ENCODE data around the gene MIPOL1.
"Not testable (repeated sequence)": the region's sequence is repeated elsewhere in the genome, so short reads cannot be mapped to it uniquely, and the experiment has no call there.

MIPOL1 gene

DNA sequence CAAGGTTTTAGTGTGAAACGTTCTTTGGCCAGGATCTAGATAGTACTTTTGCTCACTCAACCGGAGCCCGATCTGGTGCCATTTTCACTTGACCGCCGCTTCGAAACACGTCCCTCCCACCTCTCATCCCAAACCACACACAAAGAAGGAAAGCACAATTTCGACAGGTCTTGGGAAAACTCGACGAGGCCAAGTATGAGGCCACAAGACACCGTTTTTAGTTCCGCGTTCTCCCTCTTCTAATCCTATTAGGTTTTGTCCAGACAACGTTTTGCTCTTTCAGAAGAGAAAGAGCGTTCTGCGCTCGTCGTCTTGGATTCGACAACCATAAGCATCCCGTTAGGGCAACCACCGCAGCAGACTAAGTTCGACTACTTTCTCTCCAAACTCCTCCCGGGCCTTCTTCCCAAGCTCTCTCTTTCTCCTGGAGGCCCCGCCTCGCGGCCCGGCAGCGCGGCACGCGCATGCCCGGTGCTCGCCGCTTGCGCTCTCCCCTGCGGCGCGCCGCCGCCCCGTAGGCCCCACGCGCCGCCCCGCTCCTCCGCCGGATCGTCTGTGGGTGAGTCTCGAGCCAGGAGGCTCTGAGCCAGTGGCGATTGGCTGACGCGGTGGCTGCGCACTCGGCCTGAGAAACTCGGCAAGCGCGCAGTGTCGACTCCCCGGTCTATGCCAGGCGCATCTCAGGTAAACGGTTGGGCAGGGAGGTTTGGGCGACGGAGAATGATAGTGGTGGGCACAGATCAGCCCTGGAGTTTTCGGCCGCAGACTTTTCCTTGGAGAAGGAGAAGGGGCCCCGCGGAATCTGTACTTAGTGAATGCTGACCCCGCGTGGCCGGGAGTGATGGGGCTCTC, at the start of gene MIPOL1:
Gene MIPOL1 (plus strand): TSS at position 517 of the 852 bp plus-strand sequence. CDS start 49,952 bp downstream, outside the sequence.
- DNase-seq: peak; percentile 12

- no peak for DNase-seq
Observed at GRCh38 chr14:37150414-37150813, 47.3 kb upstream of the MIPOL1 start.

DNA sequence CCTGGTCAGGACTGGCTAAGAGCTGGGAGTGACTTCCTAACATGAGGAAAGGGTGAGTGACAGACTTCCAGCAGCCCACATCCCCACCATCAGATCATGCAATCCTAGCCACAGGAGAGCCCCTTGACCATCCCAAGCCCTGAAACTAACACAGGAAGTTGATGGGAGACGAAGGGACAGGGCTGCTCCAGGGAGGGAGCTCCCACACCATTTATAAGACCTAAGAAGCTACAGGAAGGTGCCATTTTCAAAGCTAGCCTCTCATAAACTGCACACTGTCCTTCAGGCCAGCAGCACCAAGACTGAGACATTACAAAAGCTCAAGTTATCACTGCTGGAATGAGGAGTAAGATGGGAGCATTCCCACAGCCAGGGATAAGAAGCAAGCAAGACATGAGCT, 44.7 kb upstream of the MIPOL1 start:
- DNase-seq: no peak

- DNase-seq: no peak
Observed at GRCh38 chr14:37153483-37153882, 44.3 kb upstream of the MIPOL1 start.

GRCh38 chr14:37157987-37158386, 39.8 kb upstream of the MIPOL1 start:
- DNase-seq: no peak

- DNase-seq: not testable (repeated sequence)
Observed at GRCh38 chr14:37162307-37162706, 35.4 kb upstream of the MIPOL1 start.

DNA sequence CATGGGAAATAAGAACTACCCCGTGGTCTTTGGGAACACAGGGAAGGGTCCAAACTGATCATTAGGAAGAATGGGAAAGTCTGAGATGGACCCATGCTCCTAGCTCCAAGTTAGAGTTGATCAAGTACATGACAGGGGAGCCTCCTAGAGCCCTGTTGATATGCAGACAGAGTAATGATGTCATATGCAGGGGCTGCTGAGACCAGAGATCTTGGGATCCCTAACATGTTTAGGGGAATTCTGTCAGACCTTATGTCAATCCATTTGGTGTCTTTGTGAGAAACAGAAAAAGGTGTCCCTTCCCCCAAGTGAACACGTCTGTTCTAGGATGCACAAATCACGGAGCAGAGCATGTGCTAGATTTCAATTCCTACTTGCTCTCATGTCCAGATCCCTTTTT, 31.9 kb upstream of the MIPOL1 start:
- DNase-seq: no peak

DNA sequence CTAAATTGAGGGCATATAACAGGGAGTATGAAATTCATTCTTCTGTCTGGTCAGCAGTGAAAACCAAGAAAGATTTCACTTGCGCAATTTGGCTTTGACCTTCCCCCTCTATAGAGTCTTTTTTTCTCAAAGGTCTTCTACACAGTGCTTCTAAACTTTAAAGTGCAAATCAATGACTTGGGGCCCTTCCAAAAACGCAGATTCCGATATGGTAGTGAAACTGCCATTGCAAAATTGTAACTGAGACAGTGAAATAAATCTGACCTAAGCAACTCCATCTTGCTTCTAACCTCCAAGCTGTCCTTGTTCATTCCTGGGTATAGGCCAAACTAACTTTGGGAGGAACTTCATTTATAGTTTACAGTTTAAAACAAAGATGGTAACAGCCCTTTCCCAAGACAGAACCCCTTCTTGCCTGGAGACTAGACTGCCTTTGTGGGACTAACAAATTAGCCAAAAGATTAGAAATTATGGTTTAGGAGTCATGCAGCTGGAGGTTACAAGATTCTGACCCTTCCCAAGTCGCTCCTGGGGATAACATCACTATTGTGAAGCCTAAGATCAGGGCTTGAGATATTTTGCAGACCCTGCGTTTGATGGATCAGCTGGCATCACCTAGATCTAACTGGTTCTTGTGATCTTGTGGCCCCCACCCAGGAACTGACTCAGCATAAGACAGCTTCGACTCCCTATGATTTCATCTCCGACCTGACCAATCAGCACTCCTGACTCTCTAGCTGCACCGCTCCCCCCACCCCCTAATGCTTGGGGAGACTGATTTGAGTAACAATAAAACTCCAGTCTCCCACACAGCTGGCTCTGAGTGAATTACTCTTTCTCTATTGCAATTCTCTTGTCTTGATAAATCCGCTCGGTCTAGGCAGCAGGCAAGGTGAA, 30.3 kb upstream of the MIPOL1 start:
- no peak for DNase-seq

DNA sequence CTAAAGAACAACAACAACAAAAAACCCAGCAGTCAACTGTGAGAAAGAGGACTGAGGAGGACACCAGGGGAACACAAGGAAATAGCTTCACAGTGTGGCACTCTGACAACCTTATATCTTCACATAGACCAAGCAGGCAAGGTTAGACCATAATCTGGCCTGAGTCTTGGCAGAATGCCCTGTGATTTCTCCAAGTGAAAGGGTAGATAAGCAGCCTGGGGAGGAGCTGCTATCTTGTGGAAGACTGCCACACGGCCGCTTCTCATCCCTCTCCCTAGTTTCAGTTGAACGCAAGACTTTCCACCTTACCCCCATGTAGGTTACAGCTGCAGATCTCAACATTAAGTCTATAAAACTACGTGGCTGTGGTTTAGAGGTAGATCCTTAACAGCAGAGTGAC, 29.0 kb upstream of the MIPOL1 start:
- no peak for DNase-seq

DNA sequence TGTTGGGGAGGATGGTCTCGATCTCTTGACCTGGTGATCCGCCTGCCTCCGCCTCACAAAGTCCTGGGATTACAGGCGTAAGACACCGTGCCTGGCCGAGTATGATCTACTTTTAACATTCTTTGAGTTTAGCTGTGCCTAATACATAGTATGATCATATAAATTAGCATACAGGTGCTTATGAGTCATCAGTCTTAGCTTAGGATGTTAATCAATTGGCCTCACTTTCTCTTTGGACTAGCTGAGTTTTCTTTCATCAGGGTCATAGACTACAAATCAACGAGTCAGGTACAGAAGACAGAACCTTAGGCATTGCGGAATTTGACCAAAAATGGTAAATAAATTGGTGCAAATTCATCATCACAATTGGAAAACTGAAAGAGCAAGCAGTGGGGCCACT, 27.5 kb upstream of the MIPOL1 start:
- DNase-seq: no peak

GRCh38 chr14:37170993-37171392, 26.7 kb upstream of the MIPOL1 start:
- no peak for DNase-seq

DNA sequence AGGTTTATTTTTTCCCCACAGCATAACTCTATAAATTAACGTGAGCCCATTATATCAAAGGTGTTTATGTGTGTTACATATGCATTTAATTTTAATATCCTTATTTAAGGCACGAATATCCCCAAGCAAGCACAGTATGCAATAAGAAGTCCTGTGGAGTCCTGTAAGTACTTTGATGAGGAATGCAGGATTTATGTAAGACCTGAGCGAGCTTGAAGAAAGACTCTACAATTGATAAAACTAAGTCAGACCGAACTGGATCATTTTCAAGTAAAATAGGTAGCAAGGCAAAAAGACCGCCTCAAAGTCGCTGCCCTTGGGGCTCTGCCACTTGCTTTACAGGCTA, 26.1 kb upstream of the MIPOL1 start:
- no peak for DNase-seq

DNA sequence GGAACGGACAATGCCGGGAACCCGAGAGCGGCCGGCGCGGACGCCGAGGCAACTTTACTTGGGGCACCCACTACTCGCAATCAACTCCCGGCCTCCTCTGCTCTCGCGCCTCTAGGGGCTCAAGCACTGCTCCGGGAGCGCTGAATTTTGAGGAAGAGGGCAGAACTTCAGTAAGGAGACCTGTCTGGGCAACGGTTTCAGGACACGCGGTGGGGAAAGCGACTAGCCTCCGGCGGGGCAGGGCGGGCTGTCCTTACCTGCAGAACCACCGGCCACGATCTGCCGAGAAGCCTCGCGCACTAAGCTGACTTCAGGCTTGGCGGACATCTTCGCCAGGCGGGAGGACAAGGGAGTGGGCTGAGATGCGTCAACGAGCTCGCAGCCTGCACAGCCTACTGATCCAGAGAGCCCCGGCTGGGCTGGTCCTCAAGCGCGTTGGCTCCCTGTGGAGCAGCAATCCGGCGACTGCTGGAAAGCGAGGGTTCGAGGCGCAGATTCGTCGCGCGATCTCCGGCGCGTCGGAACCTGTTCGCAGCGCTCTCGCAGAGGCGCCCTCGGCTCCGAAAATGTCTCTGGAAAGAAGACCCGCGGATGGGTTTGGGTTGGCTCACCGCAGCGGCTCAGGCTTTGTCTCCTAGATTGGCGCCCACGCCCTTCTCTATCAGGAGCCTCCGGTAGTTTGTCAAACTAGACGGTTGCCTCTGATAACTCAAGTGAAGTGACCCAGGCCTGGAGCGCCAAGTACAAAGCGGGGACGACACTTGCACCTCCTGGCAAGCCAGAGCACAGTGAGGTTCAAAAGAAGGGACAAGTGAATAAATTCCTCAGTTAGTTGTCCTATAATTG, 25.5 kb upstream of the MIPOL1 start, which contains the start of gene SLC25A21:
Gene SLC25A21 (minus strand): TSS at position 583 of the 846 bp plus-strand sequence.
- DNase-seq: peak; percentile 24

GRCh38 chr14:37172936-37173614, 24.7 kb upstream of the MIPOL1 start:
- no peak for DNase-seq

DNA sequence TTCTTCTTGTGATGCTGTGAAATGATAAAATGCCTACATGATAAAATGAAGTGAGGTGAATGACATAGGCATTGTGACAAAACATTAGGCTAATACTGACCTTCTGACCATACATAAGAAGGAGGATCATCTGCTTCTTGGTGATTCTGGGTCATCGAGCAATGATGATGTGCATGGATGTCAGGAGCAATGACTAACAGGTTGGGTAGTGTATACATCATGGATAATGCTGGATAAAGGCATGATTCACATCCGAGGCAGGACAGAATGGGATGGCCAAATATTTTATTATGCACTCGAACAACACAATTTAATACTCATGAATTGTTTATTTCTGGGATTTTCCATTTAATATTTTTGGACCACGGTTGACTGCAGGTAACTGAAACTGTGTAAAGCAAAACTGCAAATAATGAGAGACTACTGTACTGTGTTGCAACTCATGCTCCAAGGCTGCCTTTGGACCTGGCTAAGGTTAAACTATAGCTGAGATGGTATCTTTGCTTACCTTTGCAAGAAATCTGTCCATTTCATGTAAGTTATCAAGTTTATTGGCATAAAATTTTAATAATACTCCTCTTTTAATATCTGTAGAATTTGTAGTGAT, 17.7 kb upstream of the MIPOL1 start:
- DNase-seq: no peak

DNA sequence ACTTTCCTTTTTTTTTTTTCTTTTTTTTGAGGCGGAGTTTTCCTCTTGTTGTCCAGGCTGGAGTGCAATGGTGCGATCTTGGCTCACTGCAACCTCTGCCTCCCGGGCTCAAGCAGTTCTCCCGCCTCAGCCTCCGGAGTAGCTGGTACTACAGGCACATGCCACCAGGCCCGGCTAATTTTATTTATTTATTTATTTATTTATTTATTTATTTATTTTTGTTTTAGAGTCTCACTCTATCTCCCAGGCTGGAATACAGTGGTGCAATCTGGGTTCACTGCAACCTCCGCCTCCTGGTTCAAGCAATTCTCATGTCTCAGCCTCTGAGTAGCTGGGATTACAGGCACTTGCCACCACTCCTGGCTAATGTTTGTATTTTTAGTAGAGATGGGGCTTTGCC, 16.9 kb upstream of the MIPOL1 start:
- not testable (repeated sequence) for DNase-seq

DNA sequence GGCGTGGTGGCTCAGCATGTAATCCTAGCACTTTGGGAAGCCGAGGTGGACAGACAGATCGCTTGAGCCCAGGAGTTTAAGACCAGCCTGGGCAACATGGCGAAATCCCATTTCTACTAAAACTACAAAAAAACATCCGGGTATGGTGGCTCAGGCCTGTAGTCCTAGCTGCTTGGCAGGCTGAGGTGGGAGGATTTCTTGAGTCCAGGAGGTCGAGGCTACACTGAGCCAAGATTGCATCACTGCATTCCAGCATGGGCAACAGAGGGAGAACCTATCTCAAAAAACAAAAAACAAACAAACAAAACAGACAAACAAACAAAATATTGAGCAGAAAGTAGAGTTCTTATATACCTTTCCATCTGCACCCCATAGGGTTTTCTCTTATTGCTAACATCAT, 16.3 kb upstream of the MIPOL1 start:
- DNase-seq: no peak

DNA sequence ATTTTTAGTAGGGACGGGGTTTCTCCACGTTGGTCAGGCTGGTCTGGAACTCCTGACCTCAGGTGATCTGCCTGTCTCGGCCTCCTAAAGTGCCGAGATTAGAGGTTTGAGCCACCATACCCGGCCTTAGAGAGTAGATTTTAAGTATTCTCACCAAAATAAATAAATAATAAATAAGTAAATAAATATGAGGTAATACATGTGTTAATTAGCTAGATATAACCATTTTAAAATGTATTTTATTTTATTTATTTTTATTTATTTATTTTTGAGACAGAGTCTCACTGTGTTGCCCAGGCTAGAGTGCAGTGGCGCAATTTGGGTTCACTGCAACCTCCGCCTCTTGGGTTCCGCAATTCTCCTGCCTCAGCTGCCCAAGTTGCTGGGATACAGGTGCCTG, 13.2 kb upstream of the MIPOL1 start:
- not testable (repeated sequence) for DNase-seq

DNA sequence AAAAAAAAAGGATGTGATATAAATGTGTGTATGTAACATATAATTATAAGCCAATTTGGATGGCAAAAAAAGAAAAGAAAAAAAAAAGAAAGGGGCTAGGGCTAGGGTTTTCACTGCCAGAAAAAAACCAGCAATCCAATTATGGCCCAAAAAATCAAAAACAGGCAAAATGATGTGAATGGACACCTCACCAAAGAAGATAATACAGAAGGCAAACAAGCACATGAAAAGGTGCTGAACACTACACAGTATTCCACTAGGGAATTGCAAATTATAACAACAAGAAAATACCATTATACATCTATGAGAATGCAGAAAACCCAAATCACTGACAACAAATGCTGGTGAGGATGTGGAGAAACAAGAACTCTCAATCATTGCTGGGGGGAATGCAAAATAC, 12.1 kb upstream of the MIPOL1 start:
- DNase-seq: no peak

- DNase-seq: no peak
Observed at GRCh38 chr14:37186865-37187264, 10.9 kb upstream of the MIPOL1 start.

DNA sequence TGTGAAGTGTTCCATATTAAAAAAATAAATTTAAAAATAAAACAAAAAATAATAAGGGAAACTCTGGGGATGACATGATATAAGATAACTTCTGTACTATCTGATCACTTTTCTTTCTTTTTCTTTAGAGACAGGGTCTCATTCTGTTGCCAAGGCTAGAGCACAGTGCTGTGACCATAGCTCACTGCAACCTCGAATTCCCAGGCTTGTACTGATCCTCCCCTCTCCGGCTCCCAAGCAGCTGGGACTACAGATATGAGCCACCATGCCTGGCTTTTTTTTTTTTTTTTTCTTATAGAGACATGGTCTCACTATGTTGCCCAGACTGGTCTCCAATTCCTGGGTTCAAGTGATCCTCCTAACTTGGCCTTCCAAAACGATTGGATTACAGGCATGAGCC, 10.4 kb upstream of the MIPOL1 start:
- no peak for DNase-seq
